SK-MEL-5 (cell line): ENCODE results near the gene FTL. TPM values are rescaled to one million over a fixed set of nuclear protein-coding genes. Genes with fewer than 3 reads are reported as not detected.

Experiments
- DNase-seq: peaks from one replicate; pipeline ENCODE4 v3.0.0-alpha.2; 2016; ENCODE audit warnings: low read depth, low spot score
- in situ Hi-C: cut with HindIII; loops from 2 replicates; pipeline ENCODE4 v1.10.0; 2016; ENCODE audit warnings: low sequenced_read_pairs, high pct_unique_total_duplicates, low pct_unique_long_range_greater_than_20kb
- total RNA-seq: library from RNA; depleted of rRNA; stranded (reverse); fragments of >200 nt; shearing (Covaris generic); gene quantifications from 2 replicates; pipeline ENCODE4 v1.2.3, GENCODE V29; 2014

Gene FTL
- total RNA-seq, 1 experiment from 2014 or later = 1,902 TPM

DNA sequence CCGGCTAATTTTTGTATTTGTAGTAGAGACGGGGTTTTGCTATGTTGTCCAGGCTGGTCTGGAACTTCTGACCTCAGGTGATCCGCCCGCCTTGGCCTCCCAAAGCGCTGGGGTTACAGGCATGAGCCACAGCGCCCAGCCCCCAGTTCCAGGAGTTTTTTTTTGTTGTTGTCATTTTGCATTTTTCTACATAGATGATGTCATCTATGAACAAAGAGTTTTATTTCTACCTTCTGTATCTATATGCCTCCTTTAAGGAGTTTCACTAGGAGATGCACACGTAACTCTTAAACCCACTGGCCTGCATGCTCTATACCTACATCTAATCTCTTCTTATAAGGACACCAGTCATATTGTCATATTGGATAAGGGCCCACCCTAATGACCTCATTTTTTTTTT, 26.9 kb upstream of the FTL start:
- no peak for DNase-seq
- in situ Hi-C loops = no loop called here

DNA sequence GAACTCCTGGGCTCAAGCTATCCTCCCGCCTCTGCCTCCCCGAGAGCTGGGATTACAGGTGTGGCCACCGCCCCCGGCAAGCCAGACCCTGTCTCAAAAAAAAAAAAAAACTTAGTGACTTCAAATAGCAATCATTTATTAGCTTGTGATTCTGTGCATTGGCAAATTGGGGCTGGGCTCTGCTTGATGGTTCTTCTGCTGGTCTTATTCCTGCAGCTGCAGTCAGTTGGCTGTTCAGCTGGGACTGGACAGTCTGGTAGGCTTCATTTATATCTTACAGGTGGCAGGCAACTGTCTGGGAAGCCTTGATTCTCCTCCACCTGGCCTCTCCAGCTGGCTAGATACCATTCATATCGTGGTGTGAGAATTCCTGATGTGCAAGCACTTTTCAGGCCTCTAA, 24.2 kb upstream of the FTL start:
- in situ Hi-C loops = no loop called here
- DNase-seq = no peak

DNA sequence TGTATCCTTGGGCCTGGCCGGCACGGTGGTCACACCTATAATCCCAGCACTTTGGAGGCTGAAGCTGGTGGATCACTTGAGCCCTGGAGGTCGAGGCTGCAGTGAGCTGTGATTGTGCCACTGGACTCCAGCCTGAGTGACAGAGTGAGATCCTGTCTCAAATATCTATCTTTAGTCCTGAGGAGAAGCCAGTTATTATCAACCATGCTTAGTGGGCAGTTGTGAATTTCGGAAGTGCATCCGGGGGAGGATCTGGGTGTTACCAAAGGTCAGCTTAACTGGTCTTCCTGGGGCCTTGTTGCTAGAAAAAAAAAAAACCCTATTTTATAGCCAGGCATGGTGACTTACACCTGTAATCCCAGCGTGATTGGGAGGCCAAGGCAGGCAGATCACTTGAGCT, 22.0 kb upstream of the FTL start:
- no peak for DNase-seq
- in situ Hi-C loops = no loop called here

DNA sequence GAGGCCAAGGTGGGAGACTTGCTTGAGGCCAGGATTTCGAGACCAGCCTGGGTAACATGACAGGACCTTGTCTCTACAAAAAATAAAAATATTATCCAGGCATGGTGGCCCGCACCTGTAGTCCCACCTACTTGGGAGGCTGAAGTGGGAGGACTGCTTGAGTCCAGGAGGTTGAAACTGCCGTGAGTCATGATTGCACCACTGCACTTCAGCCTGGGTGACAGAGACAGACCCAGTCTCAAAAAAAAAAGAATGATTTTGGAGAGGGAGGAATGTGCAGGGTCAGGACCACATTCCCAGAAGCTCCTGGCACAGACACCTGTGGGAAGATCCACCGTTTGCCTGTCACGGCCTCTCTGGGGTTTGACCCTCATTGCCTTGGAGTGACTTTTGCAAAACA, 19.7 kb upstream of the FTL start:
- in situ Hi-C loops = no loop called here
- no peak for DNase-seq

DNA sequence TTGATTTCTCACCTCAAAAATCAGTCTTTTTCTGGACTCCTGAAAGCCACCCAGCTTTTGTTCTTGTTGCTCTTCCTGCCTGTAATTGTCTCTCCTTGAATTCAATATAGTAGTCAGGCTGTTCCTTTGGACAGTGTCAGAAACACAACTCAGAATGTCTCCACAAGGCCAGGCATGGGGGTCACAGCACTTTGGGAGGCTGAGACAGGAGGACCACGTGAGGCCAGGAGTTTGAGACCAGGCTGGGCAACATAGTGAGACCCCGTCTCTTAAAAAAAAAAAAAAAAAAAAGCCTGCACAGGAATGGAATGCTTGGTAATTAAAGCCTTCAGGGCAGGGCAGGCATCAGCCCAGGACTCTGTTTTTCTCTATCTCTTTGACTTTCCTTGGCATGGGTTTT, 19.3 kb upstream of the FTL start:
- DNase-seq = no peak
- in situ Hi-C loops = no loop called here

DNA sequence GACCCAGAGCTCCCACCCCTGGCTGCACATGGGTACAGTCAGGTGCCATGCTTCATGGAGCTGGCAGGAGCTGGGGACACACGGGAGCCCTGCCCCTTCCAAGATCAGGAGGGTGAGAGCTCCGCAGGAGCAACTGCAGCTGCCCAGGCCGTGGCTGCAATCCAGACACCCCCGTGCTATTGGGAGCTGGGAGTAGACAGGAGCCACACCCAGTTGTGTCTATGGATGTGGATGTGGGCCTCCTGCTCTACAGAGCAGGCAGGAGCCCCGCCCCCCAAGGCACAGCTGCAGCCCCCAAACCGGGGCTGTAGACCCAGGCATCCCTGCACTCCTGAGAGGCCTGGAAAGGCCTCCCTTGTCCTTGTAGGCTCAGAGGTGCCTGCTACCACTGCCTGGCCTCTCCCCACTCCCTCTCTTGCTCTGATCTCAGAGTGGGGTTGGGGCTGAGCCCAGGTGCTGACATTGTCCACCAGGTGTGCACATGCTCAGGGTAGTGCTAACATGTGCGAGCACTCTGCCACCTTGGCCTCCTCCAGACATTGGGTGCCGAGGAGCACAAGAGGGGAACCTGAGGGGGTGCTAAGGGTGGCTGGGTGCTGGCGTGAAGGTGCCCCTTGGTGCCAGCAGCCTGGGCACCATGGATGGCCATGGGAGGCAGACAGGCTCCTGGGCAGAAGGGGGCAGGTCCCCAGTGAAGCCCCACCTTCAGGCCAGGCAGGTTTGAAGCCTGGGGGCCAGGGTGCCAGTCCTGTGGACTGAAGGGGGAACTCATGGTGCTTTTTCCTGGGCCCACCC, 18.4 kb upstream of the FTL start:
- in situ Hi-C loops = no loop called here
- DNase-seq = no peak

DNA sequence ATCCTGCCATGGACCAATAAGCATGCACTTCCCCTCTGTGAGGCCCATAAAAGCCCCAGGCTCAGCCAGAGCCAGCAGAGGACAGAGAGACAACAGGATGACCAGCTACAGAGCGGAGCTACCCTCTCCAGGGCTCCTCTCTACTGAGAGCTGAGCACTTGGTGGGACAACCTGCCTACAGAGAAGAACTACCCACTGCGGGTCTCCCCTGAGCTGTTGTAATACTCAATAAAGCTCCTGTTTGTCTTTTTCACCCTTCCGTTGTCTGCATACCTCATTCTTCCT, 17.9 kb upstream of the FTL start:
- in situ Hi-C loops = no loop called here
- DNase-seq = no peak

DNA sequence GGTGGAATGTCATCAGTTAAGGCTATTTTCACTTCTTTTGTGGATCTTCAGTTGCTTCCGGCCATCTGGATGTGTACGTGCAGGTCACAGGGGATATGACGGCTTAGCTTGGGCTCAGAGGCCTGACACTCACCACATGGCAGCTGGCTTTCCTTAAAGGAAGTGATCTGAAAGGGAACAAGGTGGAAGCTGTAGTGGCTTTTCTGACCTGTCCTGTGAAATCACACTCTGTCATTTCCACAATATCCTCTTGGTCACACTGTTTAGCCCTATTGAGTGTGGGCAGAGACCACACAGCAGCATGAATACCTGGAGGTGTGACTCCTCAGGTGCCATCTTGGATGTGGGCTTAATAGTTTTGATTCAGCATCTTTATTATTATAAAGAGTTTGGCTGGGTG, 14.9 kb upstream of the FTL start:
- no peak for DNase-seq
- in situ Hi-C loops = no loop called here

DNA sequence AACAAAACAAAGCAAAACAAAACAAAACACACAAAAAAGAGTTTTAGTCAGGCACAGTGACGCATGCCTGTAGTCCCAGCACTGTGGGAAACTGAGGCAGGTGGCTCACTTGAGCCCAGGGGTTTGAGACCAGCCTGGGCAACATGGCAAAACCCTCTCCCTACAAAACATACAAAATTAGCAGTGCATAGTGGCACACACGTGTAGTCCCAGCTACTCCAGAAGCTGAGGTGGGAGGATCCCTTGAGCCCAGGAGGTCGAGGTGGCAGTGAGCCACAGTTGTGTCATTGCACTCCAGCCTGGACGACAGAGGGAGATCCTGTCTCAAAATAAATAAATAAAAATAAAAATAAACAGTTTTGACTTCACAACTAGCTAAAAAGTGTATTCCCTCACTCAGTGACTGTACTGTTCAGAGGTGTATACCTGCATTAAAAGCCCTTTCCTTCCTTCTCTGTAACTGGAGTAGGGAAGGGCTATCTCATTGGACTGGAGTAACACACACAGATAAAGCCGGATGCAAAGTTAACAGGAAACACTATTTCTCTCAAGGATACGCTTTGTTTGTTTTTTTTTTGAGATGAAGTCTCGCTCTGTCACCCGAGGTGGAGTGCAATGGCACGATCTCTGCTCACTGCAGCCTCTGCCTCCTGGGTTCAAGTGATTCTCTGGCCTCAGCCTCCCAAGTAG, 14.1 kb upstream of the FTL start:
- no peak for DNase-seq

DNA sequence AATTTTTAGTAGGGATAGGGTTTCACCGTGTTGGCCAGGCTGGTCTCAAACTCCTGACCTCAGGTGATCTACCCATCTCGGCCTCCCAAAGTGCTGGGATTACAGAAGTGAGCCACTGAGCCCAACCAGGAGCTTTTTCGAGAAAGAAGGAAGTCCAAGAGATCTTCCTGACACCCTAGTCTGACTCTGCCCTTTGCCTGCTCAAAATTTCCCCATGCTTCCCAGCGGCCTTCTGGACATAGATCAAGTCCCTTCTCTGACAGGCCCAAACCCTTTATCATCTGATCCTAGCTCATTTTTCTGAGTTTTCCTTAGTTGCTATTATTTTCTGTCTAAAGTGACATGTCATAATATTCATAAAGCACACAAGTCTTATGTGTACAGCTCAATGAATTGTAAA, 12.0 kb upstream of the FTL start:
- in situ Hi-C loops = no loop called here
- DNase-seq = no peak

More for the DNA sequence above, 14.1 kb upstream of the FTL start:
- in situ Hi-C loops = no loop called here

DNA sequence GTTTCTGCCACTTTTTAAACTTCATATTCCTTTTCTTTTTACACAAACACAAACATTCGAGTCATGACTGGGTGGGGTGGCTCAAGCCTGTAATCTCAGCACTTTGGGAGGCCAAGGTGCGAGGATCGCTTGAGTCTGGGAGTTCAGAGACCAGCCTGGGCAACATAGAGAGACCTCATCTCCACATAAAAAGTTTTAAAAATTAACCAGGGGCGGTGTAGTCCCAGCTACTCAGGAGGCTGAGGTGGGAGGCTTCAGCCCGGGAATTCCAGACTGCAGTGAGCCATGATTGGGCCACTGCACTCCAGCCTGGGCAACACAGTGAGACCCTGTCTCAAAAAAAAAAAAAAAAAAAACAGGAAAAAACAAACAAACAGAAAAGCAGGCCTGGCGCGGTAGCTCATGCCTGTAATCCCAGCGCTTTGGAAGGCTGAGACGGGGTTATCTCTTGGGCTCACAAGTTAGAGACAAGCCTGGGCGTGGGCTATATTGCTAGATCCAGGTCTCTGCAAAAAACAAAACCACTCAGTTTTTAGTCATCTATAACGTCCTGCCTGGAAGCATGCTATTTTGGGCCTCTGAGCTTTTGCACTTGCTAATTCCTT, 11.0 kb upstream of the FTL start:
- in situ Hi-C loops = no loop called here
- no peak for DNase-seq

DNA sequence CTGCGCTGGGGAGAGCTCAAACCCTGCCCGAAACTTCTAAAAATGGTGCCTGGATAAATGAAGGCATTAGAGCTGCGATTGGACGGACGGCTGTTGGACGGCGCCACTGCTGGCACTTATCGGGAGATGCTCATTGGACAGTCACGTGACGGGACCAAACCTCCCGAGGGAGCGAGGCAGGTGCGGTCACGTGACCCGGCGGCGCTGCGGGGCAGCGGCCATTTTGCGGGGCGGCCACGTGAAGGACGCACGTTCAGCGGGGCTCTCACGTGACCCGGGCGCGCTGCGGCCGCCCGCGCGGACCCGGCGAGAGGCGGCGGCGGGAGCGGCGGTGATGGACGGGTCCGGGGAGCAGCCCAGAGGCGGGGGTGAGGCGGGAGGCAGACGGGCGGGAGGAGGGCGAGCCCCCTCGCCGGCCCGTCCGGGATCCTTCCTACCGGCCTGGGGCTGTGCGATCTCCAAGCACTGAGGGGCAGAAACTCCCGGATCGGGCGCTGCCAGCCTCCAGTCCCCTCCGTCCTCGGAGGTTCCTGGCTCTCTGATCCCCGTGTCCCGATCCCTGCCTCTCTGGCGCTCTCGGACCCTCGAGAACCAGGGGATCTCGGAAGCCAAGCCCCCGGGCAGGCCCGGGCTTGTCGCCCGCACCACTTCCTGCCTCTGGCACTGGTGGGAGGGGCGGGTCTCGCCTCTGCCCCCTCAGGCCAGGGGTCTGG, 10.4 kb upstream of the FTL start, which contains the start of gene BAX:
TSS of gene BAX (plus strand) at position 281 of the 713 bp plus-strand sequence. CDS start at position 335, 54 bp downstream.
- in situ Hi-C loops = no loop called here

DNA sequence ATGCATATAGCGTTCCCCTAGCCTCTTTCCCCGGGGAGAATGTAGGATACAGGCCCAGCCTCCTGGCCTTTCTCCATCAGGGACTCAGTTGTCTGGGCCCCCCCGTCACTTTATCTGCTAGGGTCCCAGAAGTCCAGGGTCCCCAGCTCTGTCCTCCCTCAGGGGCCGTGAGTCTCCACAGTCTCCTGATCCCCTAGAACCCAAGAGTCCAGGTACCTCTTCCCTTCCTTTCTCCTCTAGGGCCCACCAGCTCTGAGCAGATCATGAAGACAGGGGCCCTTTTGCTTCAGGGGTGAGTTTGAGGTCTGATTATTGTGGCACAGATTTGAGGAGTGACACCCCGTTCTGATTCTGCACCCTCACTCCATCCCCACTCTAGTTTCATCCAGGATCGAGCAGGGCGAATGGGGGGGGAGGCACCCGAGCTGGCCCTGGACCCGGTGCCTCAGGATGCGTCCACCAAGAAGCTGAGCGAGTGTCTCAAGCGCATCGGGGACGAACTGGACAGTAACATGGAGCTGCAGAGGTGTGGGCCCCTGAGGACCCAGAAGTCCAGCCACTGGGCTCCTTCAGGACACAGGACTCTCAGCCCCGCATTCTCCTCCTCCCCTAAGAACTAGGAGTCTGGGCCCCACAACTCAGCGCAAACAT, 9.7 kb upstream of the FTL start:
- in situ Hi-C loops = no loop called here

More for the DNA sequence above, 10.4 kb upstream of the FTL start, which contains the start of gene BAX:
- peak; percentile 96 for DNase-seq

DNA sequence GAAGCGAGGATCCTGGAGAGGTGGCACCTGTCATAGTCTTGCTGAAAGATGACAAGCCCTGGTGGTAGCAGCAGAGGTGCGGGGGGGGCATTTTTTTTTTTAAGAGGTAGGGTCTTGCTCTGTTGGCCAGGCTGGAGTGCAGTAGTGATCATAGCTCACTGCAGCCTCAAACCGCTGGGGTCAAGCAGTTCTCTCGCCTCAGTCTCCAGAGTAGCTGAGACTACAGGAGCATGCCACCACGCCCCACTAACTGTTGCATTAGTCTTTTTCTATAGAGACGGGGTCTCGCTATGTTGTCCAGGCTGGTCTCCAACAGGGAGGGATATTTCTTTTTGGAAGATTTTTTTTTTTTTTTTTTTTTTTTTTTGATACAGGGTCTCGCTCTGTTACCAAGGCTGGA, 7.1 kb upstream of the FTL start:
- in situ Hi-C loops = no loop called here
- DNase-seq = no peak

More for the DNA sequence above, 9.7 kb upstream of the FTL start:
- DNase-seq = no peak

DNA sequence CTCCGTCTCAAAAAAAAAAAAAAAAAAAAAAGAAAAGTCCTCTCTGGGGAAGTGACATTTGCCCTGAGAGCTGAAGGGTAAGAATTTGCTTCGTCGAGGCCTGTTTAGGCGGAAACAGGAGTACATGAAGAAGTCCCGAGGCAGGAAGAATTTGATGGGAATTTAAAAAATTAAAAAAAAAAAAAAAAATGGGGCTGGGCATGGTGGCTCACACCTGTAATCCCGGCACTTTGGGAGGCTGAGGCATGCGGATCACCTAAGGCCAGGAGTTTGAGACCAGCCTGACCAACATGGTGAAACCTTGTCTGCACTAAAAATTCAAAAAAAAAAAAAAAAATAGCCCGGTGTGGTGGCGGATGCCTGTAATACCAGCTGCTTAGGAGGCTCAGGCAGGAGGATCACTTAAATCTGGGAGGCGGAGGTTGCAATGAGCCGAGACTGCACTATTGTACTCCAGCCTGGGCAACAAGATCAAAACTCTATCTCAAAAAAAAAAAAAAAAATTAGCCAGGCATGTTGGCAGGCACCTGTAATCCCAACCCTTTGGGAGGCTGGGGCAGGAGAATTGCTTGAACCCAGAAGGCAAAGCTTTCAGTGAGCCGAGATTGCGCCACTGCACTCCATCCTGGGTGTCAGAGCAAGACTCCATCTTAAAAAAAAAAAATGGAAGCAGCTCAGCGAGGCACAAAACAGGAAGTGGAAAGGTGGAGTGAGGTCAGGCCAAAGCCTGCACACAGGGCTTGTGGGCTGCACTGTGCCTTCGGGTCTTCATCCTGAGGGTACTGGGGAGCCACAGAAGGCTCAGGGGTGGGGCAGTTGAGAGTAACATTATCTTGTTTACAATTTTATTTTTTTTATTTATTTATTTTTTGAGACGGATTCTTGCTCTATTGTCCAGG, 5.5 kb upstream of the FTL start:
- in situ Hi-C loops = no loop called here
- no peak for DNase-seq

DNA sequence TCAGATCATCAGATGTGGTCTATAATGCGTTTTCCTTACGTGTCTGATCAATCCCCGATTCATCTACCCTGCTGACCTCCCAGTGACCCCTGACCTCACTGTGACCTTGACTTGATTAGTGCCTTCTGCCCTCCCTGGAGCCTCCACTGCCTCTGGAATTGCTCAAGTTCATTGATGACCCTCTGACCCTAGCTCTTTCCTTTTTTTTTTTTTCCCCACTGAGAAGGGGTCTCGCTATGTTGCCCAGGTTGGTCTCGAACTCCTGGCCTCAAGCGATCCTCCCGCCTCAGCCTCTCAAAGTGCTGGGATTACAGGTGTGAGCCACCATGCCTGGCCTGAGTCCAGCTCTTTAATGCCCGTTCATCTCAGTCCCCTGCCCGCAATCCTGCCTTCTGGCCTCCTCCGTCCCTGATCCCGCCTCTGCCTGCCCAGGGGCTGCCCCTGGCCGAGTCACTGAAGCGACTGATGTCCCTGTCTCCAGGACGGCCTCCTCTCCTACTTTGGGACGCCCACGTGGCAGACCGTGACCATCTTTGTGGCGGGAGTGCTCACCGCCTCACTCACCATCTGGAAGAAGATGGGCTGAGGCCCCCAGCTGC, 4.0 kb upstream of the FTL start:
- in situ Hi-C loops = no loop called here
- DNase-seq = no peak

DNA sequence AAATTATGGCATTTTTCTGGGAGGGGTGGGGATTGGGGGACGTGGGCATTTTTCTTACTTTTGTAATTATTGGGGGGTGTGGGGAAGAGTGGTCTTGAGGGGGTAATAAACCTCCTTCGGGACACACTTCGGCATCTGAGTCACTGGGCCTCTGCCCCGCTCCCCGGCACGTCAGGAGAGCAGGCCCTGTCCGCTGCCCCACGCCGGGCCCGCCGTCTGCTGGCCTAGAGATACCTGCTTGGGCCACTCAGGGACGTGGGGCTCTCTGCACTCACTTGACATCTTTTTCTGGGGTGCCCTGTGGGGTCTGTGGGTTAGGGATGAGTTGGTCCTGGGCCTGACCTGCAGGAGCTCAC, 3.5 kb upstream of the FTL start:
- no peak for DNase-seq

More for the DNA sequence above, 3.5 kb upstream of the FTL start:
- in situ Hi-C loops = no loop called here
